Body of pancreas (tissue), 4 donors: Measurements from ENCODE around the gene FDPS.
A peak's percentile ranks its signal among the peaks of the same experiment; 100 is the strongest.

Source experiments
- CTCF ChIP-seq, 7 experiments: fragments of 450-650 bp in 4 of 7; fragments of 200-600 bp in 3 of 7; sonication (generic) in 3 of 7; IDR thresholded peaks; one replicate each; pipeline ENCODE4 v1.5.1; 2016 to 2019; ENCODE audit warnings: antibody characterized with exemption in 7 of 7
- POLR2A ChIP-seq, 3 donors: fragments of 450-650 bp; IDR thresholded peaks; one replicate each; pipeline ENCODE4 v1.6.1; 2016; ENCODE audit warnings: antibody characterized with exemption in 3 of 3, mild to moderate bottlenecking in 2 of 3

- TF ChIP-seq CTCF (IDR thresholded peaks at IDR 0.05) (peak in 2 of 7 experiments; percentile 11 to 15), POLR2A (IDR thresholded peaks at IDR 0.05) (no peak)
Measured at GRCh38 chr1:155307247-155307740, 1.4 kb upstream of the FDPS start.
